Fibroblast of lung (primary cell): Measurements from ENCODE around the gene WWTR1.

Source experiments
- CTCF ChIP-seq, 2 donors: IDR thresholded peaks in 1 of 2; conservative IDR thresholded peaks in 1 of 2; 1 replicate in 1 of 2; 2 replicates in 1 of 2; pipeline ENCODE4 v1.5.1; 2011 to 2012; ENCODE audit warnings: low read length in 2 of 2, control low read depth in 1 of 2, inconsistent platforms in 1 of 2, low read depth in 1 of 2, mild to moderate bottlenecking in 1 of 2
- EZH2 ChIP-seq: IDR thresholded peaks from 2 replicates; pipeline ENCODE4 v1.5.1; 2012; ENCODE audit warnings: low read length, control low read depth, mild to moderate bottlenecking; ENCODE audit errors: missing control alignments

- no peak for TF ChIP-seq CTCF (conservative IDR thresholded peaks at IDR 0.05 in 1 of 2, IDR thresholded peaks at IDR 0.05 in 1 of 2; ENCODE audit: low read depth in 1 of 2, low read length in 2 of 2)
- no peak for TF ChIP-seq EZH2
These were observed 25.6 kb downstream of the WWTR1 start for GRCh38 chr3:149632225-149632624.
